Measurements from ENCODE around the gene PCBP3. TPM values are rescaled to one million over a fixed set of nuclear protein-coding genes. Genes with fewer than 3 reads are reported as not detected.

The PCBP3 gene
- total and polyA plus RNA-seq, 10 of the 15 experiments (the other 5 are each of a cell fraction or from before 2014, with no cell fraction given), result 0.09 to 1.3 (median 0.46) TPM; not detected in 3

DNA sequence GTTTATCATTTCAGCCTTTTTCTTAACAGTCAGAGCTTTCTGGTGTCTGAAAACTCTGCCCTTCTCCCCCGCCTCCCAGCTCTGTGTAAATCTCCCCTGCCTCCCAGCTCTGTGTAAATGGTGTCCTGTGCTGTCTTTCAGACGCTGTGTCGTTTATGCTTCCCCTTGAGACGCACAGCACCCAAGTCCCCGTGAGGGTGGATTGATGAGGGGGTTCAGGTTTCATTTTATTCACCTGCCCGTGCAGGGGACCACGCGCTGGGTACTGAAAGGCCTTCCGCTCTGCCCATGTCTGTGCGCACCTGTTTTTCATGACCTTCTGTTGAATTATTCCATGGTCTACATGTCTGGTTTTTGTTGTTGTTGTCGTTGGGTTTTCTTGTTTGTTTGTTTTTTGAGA lies 229.9 kb downstream of the PCBP3 start (continued):
- TF ChIP-seq, protein P1, sequence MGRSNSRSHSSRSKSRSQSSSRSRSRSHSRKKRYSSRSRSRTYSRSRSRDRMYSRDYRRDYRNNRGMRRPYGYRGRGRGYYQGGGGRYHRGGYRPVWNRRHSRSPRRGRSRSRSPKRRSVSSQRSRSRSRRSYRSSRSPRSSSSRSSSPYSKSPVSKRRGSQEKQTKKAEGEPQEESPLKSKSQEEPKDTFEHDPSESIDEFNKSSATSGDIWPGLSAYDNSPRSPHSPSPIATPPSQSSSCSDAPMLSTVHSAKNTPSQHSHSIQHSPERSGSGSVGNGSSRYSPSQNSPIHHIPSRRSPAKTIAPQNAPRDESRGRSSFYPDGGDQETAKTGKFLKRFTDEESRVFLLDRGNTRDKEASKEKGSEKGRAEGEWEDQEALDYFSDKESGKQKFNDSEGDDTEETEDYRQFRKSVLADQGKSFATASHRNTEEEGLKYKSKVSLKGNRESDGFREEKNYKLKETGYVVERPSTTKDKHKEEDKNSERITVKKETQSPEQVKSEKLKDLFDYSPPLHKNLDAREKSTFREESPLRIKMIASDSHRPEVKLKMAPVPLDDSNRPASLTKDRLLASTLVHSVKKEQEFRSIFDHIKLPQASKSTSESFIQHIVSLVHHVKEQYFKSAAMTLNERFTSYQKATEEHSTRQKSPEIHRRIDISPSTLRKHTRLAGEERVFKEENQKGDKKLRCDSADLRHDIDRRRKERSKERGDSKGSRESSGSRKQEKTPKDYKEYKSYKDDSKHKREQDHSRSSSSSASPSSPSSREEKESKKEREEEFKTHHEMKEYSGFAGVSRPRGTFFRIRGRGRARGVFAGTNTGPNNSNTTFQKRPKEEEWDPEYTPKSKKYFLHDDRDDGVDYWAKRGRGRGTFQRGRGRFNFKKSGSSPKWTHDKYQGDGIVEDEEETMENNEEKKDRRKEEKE (IDR thresholded peaks at IDR 0.05), result no peak

DNA sequence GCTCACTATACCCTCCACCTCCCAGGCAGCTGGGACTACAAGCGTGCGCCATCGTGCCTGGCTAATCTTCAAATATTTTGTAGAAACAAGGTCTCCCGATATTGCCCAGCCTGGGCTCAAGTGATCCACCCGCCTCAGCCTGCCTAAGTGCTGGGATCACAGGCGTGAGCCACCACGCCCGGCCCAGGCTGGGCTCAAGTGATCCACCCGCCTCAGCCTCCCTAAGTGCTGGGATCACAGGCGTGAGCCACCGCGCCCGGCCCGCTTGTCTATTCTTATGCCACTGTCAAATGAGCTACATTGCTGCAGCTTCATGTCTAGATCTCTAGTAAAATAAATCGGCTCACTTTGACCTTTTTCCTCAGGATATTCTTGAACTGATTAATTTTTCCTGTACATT lies 230.3 kb downstream of the PCBP3 start:
- TF ChIP-seq, protein P2, sequence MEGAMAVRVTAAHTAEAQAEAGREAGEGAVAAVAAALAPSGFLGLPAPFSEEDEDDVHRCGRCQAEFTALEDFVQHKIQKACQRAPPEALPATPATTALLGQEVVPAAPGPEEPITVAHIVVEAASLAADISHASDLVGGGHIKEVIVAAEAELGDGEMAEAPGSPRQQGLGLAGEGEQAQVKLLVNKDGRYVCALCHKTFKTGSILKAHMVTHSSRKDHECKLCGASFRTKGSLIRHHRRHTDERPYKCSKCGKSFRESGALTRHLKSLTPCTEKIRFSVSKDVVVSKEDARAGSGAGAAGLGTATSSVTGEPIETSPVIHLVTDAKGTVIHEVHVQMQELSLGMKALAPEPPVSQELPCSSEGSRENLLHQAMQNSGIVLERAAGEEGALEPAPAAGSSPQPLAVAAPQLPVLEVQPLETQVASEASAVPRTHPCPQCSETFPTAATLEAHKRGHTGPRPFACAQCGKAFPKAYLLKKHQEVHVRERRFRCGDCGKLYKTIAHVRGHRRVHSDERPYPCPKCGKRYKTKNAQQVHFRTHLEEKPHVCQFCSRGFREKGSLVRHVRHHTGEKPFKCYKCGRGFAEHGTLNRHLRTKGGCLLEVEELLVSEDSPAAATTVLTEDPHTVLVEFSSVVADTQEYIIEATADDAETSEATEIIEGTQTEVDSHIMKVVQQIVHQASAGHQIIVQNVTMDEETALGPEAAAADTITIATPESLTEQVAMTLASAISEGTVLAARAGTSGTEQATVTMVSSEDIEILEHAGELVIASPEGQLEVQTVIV (IDR thresholded peaks at IDR 0.05; ENCODE audit: borderline replicate concordance, partially characterized antibody), result no peak
- TF ChIP-seq BMI1 (IDR thresholded peaks at IDR 0.05; ENCODE audit: borderline replicate concordance) (no peak), EP300 (IDR thresholded peaks at IDR 0.05; ENCODE audit: borderline replicate concordance in 1 of 2, control insufficient read depth in 1 of 2, low read depth in 2 of 2, low read length in 2 of 2) (no peak)
- CTCF ChIA-PET, result interaction anchor here (0.6 kb wide), 1 partner anchor 352 kb away, joined by 3 read pairs; no protein-coding TSS in a partner anchor

More for the DNA sequence above, 230.3 kb downstream of the PCBP3 start:
- Histone ChIP-seq H3K4me2 (ENCODE audit: control insufficient read depth, insufficient read depth) (no peak overlapping the region), H2AFZ (ENCODE audit: control insufficient read depth, low read depth, low read length) (no peak overlapping the region), H3K9ac (ENCODE audit: control insufficient read depth, insufficient read depth, low read length) (no peak overlapping the region), H3K4me3 (no peak overlapping the region), H3K27ac (ENCODE audit: control insufficient read depth, insufficient read depth) (no peak overlapping the region), H3K79me2 (ENCODE audit: control insufficient read depth, insufficient read depth, low read length) (no peaks in the 10 kb centered on the region), H3K36me3 (ENCODE audit: control insufficient read depth in 2 of 2, insufficient read depth in 2 of 2, low read length in 1 of 2) (no peaks in the 10 kb centered on the region), H3K9me3 (replicated peaks; ENCODE audit: control insufficient read depth, insufficient read depth, low read length) (no peaks in the 10 kb centered on the region), H3K27me3 (replicated peaks in 1 of 2; ENCODE audit: control insufficient read depth in 2 of 2, insufficient read depth in 2 of 2, low read length in 1 of 2) (no peaks in the 10 kb centered on the region), H3K4me1 (ENCODE audit: control insufficient read depth, insufficient read depth, low read length) (no peaks in the 10 kb centered on the region), H4K20me1 (ENCODE audit: control insufficient read depth, insufficient read depth) (no peaks in the 10 kb centered on the region; the same call in 1 of the 2 replicates)
- ChIA-PET RAD21 (ENCODE audit: unreplicated experiment) (no interaction called here), SMC1A (ENCODE audit: uncharacterized antibody, unreplicated experiment) (no interaction called here), POLR2A (no interaction called here)
- BruUV-seq (replicated peaks), result no TSS peak
- FAIRE-seq (no peak), DNase-seq (ENCODE audit: low read depth, low spot score) (no peak), ATAC-seq (no peak)
- intact Hi-C loops (cut with micrococcal nuclease; ENCODE audit: unreplicated experiment), result no loop called here
- 83% methylated on average over 15 of the region's 15 CpGs for WGBS (ENCODE audit: insufficient coverage, insufficient replicate concordance, low lambda C conversion rate, missing lambda C conversion rate)
- in situ Hi-C loops (cut with MboI), result no loop called here

Data from GM12878 (cell line).